Chondrocyte (in vitro differentiated cells): ENCODE measurements around the gene CYP4Z1. TPM values are rescaled to one million over a fixed set of nuclear protein-coding genes. Genes with fewer than 3 reads are reported as not detected.
"Not testable (repeated sequence)": the region's sequence is repeated elsewhere in the genome, so short reads cannot be mapped to it uniquely, and the experiment has no call there.

Source experiments
- DNase-seq: peaks from one replicate; pipeline ENCODE4 v3.0.0; 2021; ENCODE audit warnings: mixed read lengths, low spot score
- H3K27ac Mint-ChIP-seq: one replicate; pipeline ENCODE4 v1.8.0; 2021; ENCODE audit warnings: mild to moderate bottlenecking, moderate library complexity, mixed read lengths; ENCODE audit not compliant: unreplicated experiment
- H3K27me3 Mint-ChIP-seq: 2 replicates; pipeline ENCODE4 v1.8.0; 2021; ENCODE audit warnings: low read depth, mixed read lengths
- H3K36me3 Mint-ChIP-seq: 2 replicates; pipeline ENCODE4 v1.8.0; 2021; ENCODE audit warnings: low read depth, mixed read lengths
- H3K4me1 Mint-ChIP-seq: 2 replicates; pipeline ENCODE4 v1.8.0; 2021; ENCODE audit warnings: low read depth, mild to moderate bottlenecking, mixed read lengths
- H3K4me3 Mint-ChIP-seq: one replicate; pipeline ENCODE4 v1.8.0; 2021; ENCODE audit warnings: mild to moderate bottlenecking, moderate library complexity, mixed read lengths; ENCODE audit not compliant: unreplicated experiment
- H3K9me3 Mint-ChIP-seq: 2 replicates; pipeline ENCODE4 v1.8.0; 2021; ENCODE audit warnings: low read depth, mixed read lengths
- total RNA-seq: library from RNA; stranded (reverse); gene quantifications from 3 replicates; pipeline ENCODE4 v1.2.1, GENCODE V29; 2021
- TF ChIP-seq, protein P1 (sequence below): fragments of 200-600 bp; sonication (generic); IDR thresholded peaks from 2 replicates; pipeline ENCODE4 v1.5.0; 2021; ENCODE audit warnings: antibody characterized with exemption, mild to moderate bottlenecking, moderate library complexity

CYP4Z1 gene
- total RNA-seq, 1 donor from 2014 or later = not detected

DNA sequence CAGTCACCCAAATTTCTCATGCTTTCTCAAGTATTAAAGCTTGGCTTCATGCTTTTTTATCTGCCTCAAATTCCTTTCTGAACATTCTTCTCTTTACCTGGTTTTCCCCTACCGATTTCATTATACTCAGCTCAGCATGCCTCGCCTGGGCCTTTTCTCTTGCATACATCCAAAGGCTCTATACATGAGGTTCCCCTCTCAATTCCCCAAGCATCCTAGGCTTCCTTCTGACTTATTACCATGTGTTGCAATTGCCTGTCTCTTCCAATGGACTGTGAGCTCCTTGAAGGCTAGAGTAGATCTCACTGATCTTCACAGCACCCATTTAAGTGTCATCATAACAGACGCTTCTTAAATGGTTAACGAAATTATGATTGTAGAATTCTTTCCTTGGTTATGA is 46.1 kb downstream of the CYP4Z1 start:
- H3K27me3 Mint-ChIP-seq = no peaks in the 10 kb centered on the region
- no peak overlapping the region for H3K4me3 Mint-ChIP-seq
- H3K4me1 Mint-ChIP-seq = no peaks in the 10 kb centered on the region
- no peaks in the 10 kb centered on the region for H3K9me3 Mint-ChIP-seq
- no peak for DNase-seq
- H3K27ac Mint-ChIP-seq = no peak overlapping the region
- TF ChIP-seq, protein P1, sequence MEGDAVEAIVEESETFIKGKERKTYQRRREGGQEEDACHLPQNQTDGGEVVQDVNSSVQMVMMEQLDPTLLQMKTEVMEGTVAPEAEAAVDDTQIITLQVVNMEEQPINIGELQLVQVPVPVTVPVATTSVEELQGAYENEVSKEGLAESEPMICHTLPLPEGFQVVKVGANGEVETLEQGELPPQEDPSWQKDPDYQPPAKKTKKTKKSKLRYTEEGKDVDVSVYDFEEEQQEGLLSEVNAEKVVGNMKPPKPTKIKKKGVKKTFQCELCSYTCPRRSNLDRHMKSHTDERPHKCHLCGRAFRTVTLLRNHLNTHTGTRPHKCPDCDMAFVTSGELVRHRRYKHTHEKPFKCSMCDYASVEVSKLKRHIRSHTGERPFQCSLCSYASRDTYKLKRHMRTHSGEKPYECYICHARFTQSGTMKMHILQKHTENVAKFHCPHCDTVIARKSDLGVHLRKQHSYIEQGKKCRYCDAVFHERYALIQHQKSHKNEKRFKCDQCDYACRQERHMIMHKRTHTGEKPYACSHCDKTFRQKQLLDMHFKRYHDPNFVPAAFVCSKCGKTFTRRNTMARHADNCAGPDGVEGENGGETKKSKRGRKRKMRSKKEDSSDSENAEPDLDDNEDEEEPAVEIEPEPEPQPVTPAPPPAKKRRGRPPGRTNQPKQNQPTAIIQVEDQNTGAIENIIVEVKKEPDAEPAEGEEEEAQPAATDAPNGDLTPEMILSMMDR = no peak
- H3K36me3 Mint-ChIP-seq = no peaks in the 10 kb centered on the region

DNA sequence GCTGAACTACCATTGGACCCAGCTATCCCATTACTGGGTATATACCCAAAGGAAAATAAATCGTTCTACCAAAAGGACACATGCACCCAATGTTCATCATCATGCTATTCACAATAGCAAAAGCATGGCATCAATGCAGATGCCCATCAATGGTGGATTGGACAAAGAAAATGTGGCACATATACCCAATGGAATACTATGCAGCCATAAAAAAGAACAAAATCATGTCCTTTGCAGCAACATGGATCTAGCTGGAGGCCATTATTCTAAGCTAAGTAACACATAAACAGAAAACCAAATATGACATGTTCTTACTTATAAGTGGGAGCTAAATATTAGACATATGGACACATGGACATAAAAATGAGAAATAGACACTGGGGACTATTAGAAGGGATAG is 54.0 kb downstream of the CYP4Z1 start:
- DNase-seq, H3K9me3 Mint-ChIP-seq, H3K27me3 Mint-ChIP-seq, H3K4me3 Mint-ChIP-seq, H3K4me1 Mint-ChIP-seq, H3K36me3 Mint-ChIP-seq, H3K27ac Mint-ChIP-seq: not testable (repeated sequence)

DNA sequence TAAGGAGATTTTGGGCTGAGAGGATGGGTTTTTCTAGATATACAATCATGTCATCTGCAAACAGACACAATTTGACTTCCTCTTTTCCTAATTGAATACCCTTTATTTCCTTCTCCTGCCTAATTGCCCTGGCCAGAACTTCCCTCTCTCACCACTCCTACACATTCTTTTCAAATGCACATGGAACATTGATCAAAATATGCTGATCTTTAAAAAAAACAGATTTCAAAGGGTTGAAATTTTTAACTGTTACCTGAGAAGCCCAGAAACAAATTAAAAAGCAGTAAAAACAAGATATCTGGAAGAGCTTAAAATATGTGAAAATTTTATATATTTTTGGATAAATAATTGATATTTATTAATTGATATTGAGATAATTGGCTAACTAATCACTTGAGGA is 57.8 kb downstream of the CYP4Z1 start:
- not testable (repeated sequence) for H3K36me3 Mint-ChIP-seq, H3K4me1 Mint-ChIP-seq, H3K4me3 Mint-ChIP-seq, DNase-seq, H3K27me3 Mint-ChIP-seq, H3K27ac Mint-ChIP-seq, H3K9me3 Mint-ChIP-seq

DNA sequence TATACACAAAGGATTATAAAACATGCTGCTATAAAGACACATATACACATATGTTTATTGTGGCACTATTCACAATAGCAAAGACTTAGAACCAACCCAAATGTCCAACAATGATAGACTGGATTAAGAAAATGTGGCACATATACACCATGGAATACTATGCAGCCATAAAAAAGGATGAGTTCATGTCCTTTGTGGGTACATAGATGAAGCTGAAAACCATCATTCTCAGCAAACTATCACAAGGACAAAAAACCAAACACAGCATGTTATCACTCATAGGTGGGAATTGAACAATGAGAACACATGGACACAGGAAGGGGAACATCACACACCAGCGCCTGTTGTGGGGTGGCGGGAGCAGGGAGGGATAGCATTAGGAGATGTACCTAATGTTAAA is 60.0 kb downstream of the CYP4Z1 start:
- not testable (repeated sequence) for H3K4me3 Mint-ChIP-seq, H3K36me3 Mint-ChIP-seq

DNA sequence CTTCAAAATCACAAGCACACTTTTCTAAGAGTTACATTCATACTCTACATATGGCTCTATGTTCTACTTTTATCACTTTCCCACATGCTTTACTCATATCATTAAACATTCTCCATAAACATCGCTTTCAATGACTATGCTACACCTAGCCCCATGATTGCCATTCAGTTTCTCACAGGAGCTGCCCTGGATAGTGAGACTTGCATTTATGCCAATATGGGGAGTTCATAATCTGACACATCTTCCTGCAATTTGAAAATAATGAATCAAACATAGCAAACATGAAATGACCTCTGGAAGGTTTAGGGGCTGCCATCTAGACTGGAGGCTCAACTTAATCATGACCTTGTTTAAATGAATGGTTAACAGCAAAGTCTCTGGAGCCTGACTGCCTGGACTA is 61.2 kb downstream of the CYP4Z1 start:
- Mint-ChIP-seq H3K27ac (no peak overlapping the region), H3K4me3 (no peak overlapping the region)

More for the DNA sequence above, 60.0 kb downstream of the CYP4Z1 start:
- not testable (repeated sequence) for H3K4me1 Mint-ChIP-seq, H3K9me3 Mint-ChIP-seq, H3K27me3 Mint-ChIP-seq, DNase-seq, H3K27ac Mint-ChIP-seq

DNA sequence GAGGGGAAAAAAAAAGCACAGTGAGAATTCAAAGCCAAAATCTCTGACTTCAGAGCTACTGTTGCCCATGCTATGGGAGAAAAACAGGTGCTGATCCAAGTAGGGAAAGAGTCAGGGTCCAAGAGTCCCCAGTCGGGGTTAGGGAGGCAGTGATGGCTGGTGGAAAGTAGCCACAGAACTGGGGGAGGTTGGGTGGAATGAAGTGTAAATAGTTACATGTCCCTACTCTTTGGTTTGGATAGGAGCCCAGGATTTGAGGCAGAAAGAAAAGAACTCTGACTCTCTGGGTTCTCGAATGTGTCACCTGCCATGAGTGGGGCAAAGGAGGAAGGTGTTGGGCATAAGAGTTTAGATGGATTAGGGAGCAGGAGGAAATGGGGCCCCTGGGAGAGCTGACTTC is 61.8 kb downstream of the CYP4Z1 start:
- not testable (repeated sequence) for H3K27ac Mint-ChIP-seq, H3K36me3 Mint-ChIP-seq, H3K9me3 Mint-ChIP-seq, H3K4me1 Mint-ChIP-seq, H3K4me3 Mint-ChIP-seq, DNase-seq, H3K27me3 Mint-ChIP-seq

More for the DNA sequence above, 61.2 kb downstream of the CYP4Z1 start:
- Mint-ChIP-seq H3K4me1 (no peaks in the 10 kb centered on the region), H3K9me3 (peaks cover 3% of the 10 kb centered on the region), H3K27me3 (peaks cover 8% of the 10 kb centered on the region), H3K36me3 (no peaks in the 10 kb centered on the region)
- TF ChIP-seq, protein P1 = no peak
- DNase-seq = no peak

DNA sequence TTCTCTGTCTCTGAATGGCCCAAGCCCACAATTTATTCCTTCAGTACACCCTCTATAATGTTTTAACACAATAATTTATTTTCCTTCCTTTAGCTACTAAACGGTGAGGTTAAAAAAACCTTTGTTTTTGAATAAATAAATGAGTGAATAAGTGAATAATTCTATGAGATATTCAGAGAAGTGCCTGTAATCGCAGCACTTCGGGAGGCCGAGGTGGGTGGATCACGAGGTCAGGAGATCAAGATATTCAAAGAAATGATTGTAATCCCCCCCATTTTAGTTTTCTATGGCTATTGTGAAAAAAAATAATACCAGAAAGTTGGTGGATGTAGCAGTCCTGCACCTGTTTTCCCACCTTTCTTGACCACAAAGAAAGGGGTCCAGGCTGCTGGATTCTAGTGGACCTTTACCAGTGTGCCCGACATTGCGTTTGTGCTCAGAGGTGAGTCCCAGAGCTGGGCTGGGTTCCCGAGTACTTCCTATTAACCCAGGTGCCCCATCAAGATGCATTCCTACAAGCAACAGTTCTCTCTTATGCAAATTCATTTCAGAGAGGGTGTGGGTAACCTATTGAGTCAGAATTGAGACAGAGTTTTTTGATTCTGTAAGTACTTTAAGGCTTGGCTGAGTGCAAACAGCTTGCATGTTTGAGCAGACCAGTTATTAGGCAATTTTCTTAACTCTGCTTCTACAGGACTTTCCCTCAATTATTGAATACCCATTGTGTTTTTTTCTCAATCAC is 62.6 kb downstream of the CYP4Z1 start:
- not testable (repeated sequence) for H3K36me3 Mint-ChIP-seq, H3K4me3 Mint-ChIP-seq, H3K4me1 Mint-ChIP-seq, H3K27ac Mint-ChIP-seq, DNase-seq, H3K9me3 Mint-ChIP-seq, H3K27me3 Mint-ChIP-seq

DNA sequence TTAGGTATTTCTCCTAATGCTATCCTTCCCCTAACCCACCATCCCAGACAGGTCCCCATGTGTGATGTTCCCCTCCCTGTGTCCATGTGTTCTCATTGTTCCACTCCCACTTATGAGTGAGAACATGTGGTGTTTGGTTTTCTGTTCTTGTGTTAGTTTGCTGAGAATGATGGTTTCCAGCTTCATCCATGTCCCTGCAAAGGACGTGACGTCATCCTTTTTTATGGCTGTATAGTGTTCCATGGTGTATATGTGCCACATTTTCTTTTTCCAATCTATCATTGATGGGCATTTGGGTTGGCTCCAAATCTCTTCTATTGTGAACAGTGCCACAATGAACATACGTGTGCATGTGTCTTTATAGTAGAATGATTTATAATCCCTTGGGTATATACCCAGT is 65.6 kb downstream of the CYP4Z1 start:
- H3K27me3 Mint-ChIP-seq = peaks cover 13% of the 10 kb centered on the region
- H3K9me3 Mint-ChIP-seq, H3K27ac Mint-ChIP-seq, H3K4me1 Mint-ChIP-seq, H3K36me3 Mint-ChIP-seq, DNase-seq, H3K4me3 Mint-ChIP-seq: not testable (repeated sequence)
